Measurements from ENCODE around the gene ZNF860.

ZNF860 gene

GRCh38 chr3:32021748-32022147, 40.2 kb downstream of the ZNF860 start:
- H3K9me3 ChIP-seq (ENCODE audit: insufficient read depth, low read length): no peaks in the 10 kb centered on the region
- no peak for DNase-seq (ENCODE audit: low read depth, low spot score)
- H3K9ac ChIP-seq (ENCODE audit: insufficient read length, low read depth): no peak overlapping the region
- no peak overlapping the region for H3K4me3 ChIP-seq (ENCODE audit: insufficient read length, low read depth)
- no peaks in the 10 kb centered on the region for H3K36me3 ChIP-seq (ENCODE audit: insufficient read depth, insufficient read length, low read length)
- no peaks in the 10 kb centered on the region for H3K27me3 ChIP-seq (ENCODE audit: insufficient read depth, insufficient read length)
- H3K4me1 ChIP-seq (ENCODE audit: insufficient read depth, insufficient read length): no peaks in the 10 kb centered on the region
- no peak for TF ChIP-seq SUZ12 (IDR thresholded peaks at IDR 0.05; ENCODE audit: extremely low read depth, insufficient read depth, insufficient read length)

GRCh38 chr3:32022947-32023346, 41.4 kb downstream of the ZNF860 start:
- Histone ChIP-seq H3K9me3 (ENCODE audit: insufficient read depth, low read length) (no peaks in the 10 kb centered on the region), H3K27me3 (ENCODE audit: insufficient read depth, insufficient read length) (no peaks in the 10 kb centered on the region), H3K4me1 (ENCODE audit: insufficient read depth, insufficient read length) (no peaks in the 10 kb centered on the region), H3K4me3 (ENCODE audit: insufficient read length, low read depth) (no peak overlapping the region), H3K36me3 (ENCODE audit: insufficient read depth, insufficient read length, low read length) (no peaks in the 10 kb centered on the region), H3K9ac (ENCODE audit: insufficient read length, low read depth) (no peak overlapping the region)
- DNase-seq (ENCODE audit: low read depth, low spot score): no peak
- no peak for TF ChIP-seq SUZ12 (IDR thresholded peaks at IDR 0.05; ENCODE audit: extremely low read depth, insufficient read depth, insufficient read length)
- no peak for TF ChIP-seq YY1 (IDR thresholded peaks at IDR 0.05; ENCODE audit: insufficient read depth, insufficient read length)
- TF ChIP-seq ZNF274 (IDR thresholded peaks at IDR 0.05; ENCODE audit: low read depth, low read length): no peak

DNA sequence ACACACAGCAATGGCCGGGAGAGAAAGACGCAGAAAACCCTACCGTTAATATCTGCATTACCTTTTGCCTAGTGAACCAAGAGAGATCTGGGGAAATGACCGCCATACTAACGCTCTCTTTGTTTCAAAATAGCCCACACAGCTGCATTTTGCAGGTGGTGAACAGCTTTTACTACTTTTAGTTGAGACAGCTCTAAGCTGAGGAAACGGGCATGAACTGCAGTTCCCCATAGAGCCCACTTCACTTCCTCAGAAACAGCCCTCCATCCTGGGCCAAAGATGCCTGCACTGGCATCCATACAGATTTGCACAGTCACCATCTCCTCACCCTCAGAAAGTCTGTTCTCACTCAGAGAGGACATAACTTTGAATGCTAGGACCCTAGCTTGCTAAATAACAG, 45.0 kb downstream of the ZNF860 start:
- Histone ChIP-seq H3K27me3 (ENCODE audit: insufficient read depth, insufficient read length) (no peaks in the 10 kb centered on the region), H3K36me3 (ENCODE audit: insufficient read depth, insufficient read length, low read length) (no peaks in the 10 kb centered on the region), H3K9me3 (ENCODE audit: insufficient read depth, low read length) (no peaks in the 10 kb centered on the region), H3K4me3 (ENCODE audit: insufficient read length, low read depth) (no peak overlapping the region), H3K9ac (ENCODE audit: insufficient read length, low read depth) (no peak overlapping the region), H3K4me1 (ENCODE audit: insufficient read depth, insufficient read length) (no peaks in the 10 kb centered on the region)
- TF ChIP-seq YY1 (IDR thresholded peaks at IDR 0.05; ENCODE audit: insufficient read depth, insufficient read length) (no peak), SUZ12 (IDR thresholded peaks at IDR 0.05; ENCODE audit: extremely low read depth, insufficient read depth, insufficient read length) (no peak), ZNF274 (IDR thresholded peaks at IDR 0.05; ENCODE audit: low read depth, low read length) (no peak)
- DNase-seq (ENCODE audit: low read depth, low spot score): no peak

DNA sequence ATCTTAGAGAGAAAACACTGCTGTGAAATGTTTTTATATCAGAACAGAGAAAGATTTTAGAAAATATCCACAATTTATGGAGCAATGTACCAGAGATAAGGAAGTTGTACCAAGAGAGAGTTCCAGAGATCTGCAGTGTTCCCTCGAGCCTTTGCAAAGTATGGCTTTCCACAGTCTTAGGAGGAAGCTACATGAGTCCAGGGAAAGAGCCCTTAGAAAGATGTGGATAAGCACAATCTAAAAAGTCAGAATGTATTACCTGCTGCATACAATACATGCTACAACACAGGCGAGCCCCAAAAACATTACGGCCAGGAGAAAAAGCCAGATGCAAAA, 56.4 kb downstream of the ZNF860 start:
- H3K27me3 ChIP-seq (ENCODE audit: insufficient read depth, insufficient read length): no peaks in the 10 kb centered on the region
- no peak overlapping the region for H3K9ac ChIP-seq (ENCODE audit: insufficient read length, low read depth)
- H3K4me3 ChIP-seq (ENCODE audit: insufficient read length, low read depth): no peak overlapping the region
- TF ChIP-seq ZNF274 (IDR thresholded peaks at IDR 0.05; ENCODE audit: low read depth, low read length): no peak
- no peak for TF ChIP-seq YY1 (IDR thresholded peaks at IDR 0.05; ENCODE audit: insufficient read depth, insufficient read length)
- TF ChIP-seq SUZ12 (IDR thresholded peaks at IDR 0.05; ENCODE audit: extremely low read depth, insufficient read depth, insufficient read length): no peak
- H3K36me3 ChIP-seq (ENCODE audit: insufficient read depth, insufficient read length, low read length): no peaks in the 10 kb centered on the region
- DNase-seq (ENCODE audit: low read depth, low spot score): no peak
- peaks cover 2% of the 10 kb centered on the region for H3K4me1 ChIP-seq (ENCODE audit: insufficient read depth, insufficient read length)
- peaks cover 14% of the 10 kb centered on the region for H3K9me3 ChIP-seq (ENCODE audit: insufficient read depth, low read length)

- H3K4me3 ChIP-seq (ENCODE audit: insufficient read length, low read depth): no peak overlapping the region
- H3K4me1 ChIP-seq (ENCODE audit: insufficient read depth, insufficient read length): peaks cover 2% of the 10 kb centered on the region
- no peaks in the 10 kb centered on the region for H3K27me3 ChIP-seq (ENCODE audit: insufficient read depth, insufficient read length)
- no peak for DNase-seq (ENCODE audit: low read depth, low spot score)
- H3K9ac ChIP-seq (ENCODE audit: insufficient read length, low read depth): no peak overlapping the region
- TF ChIP-seq SUZ12 (IDR thresholded peaks at IDR 0.05; ENCODE audit: extremely low read depth, insufficient read depth, insufficient read length) (no peak), ZNF274 (IDR thresholded peaks at IDR 0.05; ENCODE audit: low read depth, low read length) (no peak)
- no peaks in the 10 kb centered on the region for H3K36me3 ChIP-seq (ENCODE audit: insufficient read depth, insufficient read length, low read length)
- H3K9me3 ChIP-seq (ENCODE audit: insufficient read depth, low read length): peaks cover 25% of the 10 kb centered on the region
These were observed 59.8 kb downstream of the ZNF860 start for GRCh38 chr3:32041316-32041715.

Measured in NT2/D1 (cell line).